Muscle of arm (tissue), 12 donors: ENCODE results near the gene TNFRSF21. TPM values are rescaled to one million over a fixed set of nuclear protein-coding genes. Genes with fewer than 3 reads are reported as not detected.
"Not testable (repeated sequence)": the region's sequence is repeated elsewhere in the genome, so short reads cannot be mapped to it uniquely, and the experiment has no call there.

Experiments used
- DNase-seq: peaks from one replicate; pipeline ENCODE4 v3.0.0-alpha.2; 2013
- polyA plus RNA-seq, 12 donors: library from polyadenylated mRNA; unstranded; fragments of 120-200 nt; gene quantifications; one replicate each; pipeline ENCODE4 v1.2.1, GENCODE V29; 2013; ENCODE audit not compliant: insufficient read length in 12 of 12

TNFRSF21 gene
- polyA plus RNA-seq, 12 donors: 12.0 to 36.3 (median 17.5) TPM; not detected in 1

GRCh38 chr6:47323887-47324286 is 14.2 kb upstream of the TNFRSF21 start:
- no peak for DNase-seq

- DNase-seq: no peak
These were observed 13.6 kb upstream of the TNFRSF21 start for GRCh38 chr6:47323321-47323720.

- DNase-seq: no peak
These were observed 11.9 kb upstream of the TNFRSF21 start for GRCh38 chr6:47321577-47321976.

- DNase-seq: no peak
These were observed 10.2 kb upstream of the TNFRSF21 start for GRCh38 chr6:47319867-47320266.

- no peak for DNase-seq
These were observed 9.7 kb upstream of the TNFRSF21 start for GRCh38 chr6:47319382-47319781.

GRCh38 chr6:47318236-47318989 is 8.7 kb upstream of the TNFRSF21 start:
- DNase-seq: no peak

- DNase-seq: not testable (repeated sequence)
These were observed 5.5 kb upstream of the TNFRSF21 start for GRCh38 chr6:47315181-47315580.

GRCh38 chr6:47310131-47310480 is 401 bp upstream of the TNFRSF21 start:
- no peak for DNase-seq

GRCh38 chr6:47308552-47309290 is 984 bp downstream of the TNFRSF21 start:
- DNase-seq: peak; percentile 32

- DNase-seq: peak; percentile 1
These were observed 1.5 kb downstream of the TNFRSF21 start for GRCh38 chr6:47308198-47308517.

GRCh38 chr6:47307362-47308197 is 2.1 kb downstream of the TNFRSF21 start:
- DNase-seq: no peak

GRCh38 chr6:47306887-47307286 is 2.8 kb downstream of the TNFRSF21 start:
- DNase-seq: no peak

- no peak for DNase-seq
These were observed 5.8 kb downstream of the TNFRSF21 start for GRCh38 chr6:47303861-47304260.

GRCh38 chr6:47303342-47303741 is 6.4 kb downstream of the TNFRSF21 start:
- no peak for DNase-seq

GRCh38 chr6:47302043-47302442 is 7.7 kb downstream of the TNFRSF21 start:
- DNase-seq: no peak

- DNase-seq: no peak
These were observed 8.3 kb downstream of the TNFRSF21 start for GRCh38 chr6:47301441-47301840.

- no peak for DNase-seq
These were observed 9.3 kb downstream of the TNFRSF21 start for GRCh38 chr6:47300417-47300816.

GRCh38 chr6:47299965-47300364 is 9.7 kb downstream of the TNFRSF21 start:
- no peak for DNase-seq

- DNase-seq: no peak
These were observed 11.2 kb downstream of the TNFRSF21 start for GRCh38 chr6:47298475-47298874.

- DNase-seq: no peak
These were observed 14.7 kb downstream of the TNFRSF21 start for GRCh38 chr6:47294990-47295389.

- no peak for DNase-seq
These were observed 16.8 kb downstream of the TNFRSF21 start for GRCh38 chr6:47292944-47293343.

- no peak for DNase-seq
These were observed 17.7 kb downstream of the TNFRSF21 start for GRCh38 chr6:47292027-47292426.
